Central memory CD8-positive, alpha-beta T cell (primary cell): ENCODE data around the gene MAGEA2B.
"Not testable (repeated sequence)": the region's sequence is repeated elsewhere in the genome, so short reads cannot be mapped to it uniquely, and the experiment has no call there.

Experiments
- ATAC-seq: fragments of 150-1000 bp; cut with Tn5 transposase; replicated peaks from 2 replicates; pipeline ENCODE4 v1.10.0; 2022; ENCODE audit warnings: mild to moderate bottlenecking, moderate FRiP score, moderate number of reproducible peaks; ENCODE audit not compliant: poor library complexity, severe bottlenecking; ENCODE audit errors: extremely low read depth
- DNase-seq, 2 donors: peaks; one replicate each; pipeline ENCODE4 v3.0.0; 2021; ENCODE audit warnings: low spot score in 2 of 2
- H3K27ac Mint-ChIP-seq: one replicate; pipeline ENCODE4 v1.8.0; 2022; ENCODE audit warnings: low read depth, mild to moderate bottlenecking, moderate library complexity, mixed read lengths
- H3K27me3 Mint-ChIP-seq: one replicate; pipeline ENCODE4 v1.8.0; 2022; ENCODE audit warnings: mixed read lengths
- H3K36me3 Mint-ChIP-seq: one replicate; pipeline ENCODE4 v1.8.0; 2022; ENCODE audit warnings: mild to moderate bottlenecking, moderate library complexity, mixed read lengths; ENCODE audit not compliant: insufficient read depth
- H3K4me1 Mint-ChIP-seq: one replicate; pipeline ENCODE4 v1.8.0; 2022; ENCODE audit warnings: mixed read lengths
- H3K4me3 Mint-ChIP-seq: one replicate; pipeline ENCODE4 v1.8.0; 2022; ENCODE audit warnings: mild to moderate bottlenecking, moderate library complexity, mixed read lengths
- H3K9me3 Mint-ChIP-seq: one replicate; pipeline ENCODE4 v1.8.0; 2022; ENCODE audit warnings: mixed read lengths

The MAGEA2B gene

GRCh38 chrX:152734143-152734858 is 19.9 kb downstream of the MAGEA2B start:
- not testable (repeated sequence) for H3K4me1 Mint-ChIP-seq, H3K27ac Mint-ChIP-seq, ATAC-seq, H3K27me3 Mint-ChIP-seq, H3K36me3 Mint-ChIP-seq, DNase-seq, H3K9me3 Mint-ChIP-seq, H3K4me3 Mint-ChIP-seq

GRCh38 chrX:152735101-152735500 is 20.7 kb downstream of the MAGEA2B start:
- H3K9me3 Mint-ChIP-seq: no peaks in the 10 kb centered on the region
- H3K4me3 Mint-ChIP-seq: no peak overlapping the region
- no peaks in the 10 kb centered on the region for H3K36me3 Mint-ChIP-seq
- ATAC-seq (no peak), DNase-seq (no peak)
- H3K27me3 Mint-ChIP-seq: no peaks in the 10 kb centered on the region
- H3K27ac Mint-ChIP-seq: no peak overlapping the region
- H3K4me1 Mint-ChIP-seq: no peaks in the 10 kb centered on the region

- H3K9me3 Mint-ChIP-seq: no peaks in the 10 kb centered on the region
- H3K36me3 Mint-ChIP-seq: no peaks in the 10 kb centered on the region
- H3K27ac Mint-ChIP-seq: no peak overlapping the region
- H3K4me3 Mint-ChIP-seq: no peak overlapping the region
- H3K27me3 Mint-ChIP-seq: no peaks in the 10 kb centered on the region
- no peaks in the 10 kb centered on the region for H3K4me1 Mint-ChIP-seq
- DNase-seq (no peak), ATAC-seq (no peak)
Observed at GRCh38 chrX:152735860-152736511, 21.6 kb downstream of the MAGEA2B start.

- H3K27ac Mint-ChIP-seq, H3K36me3 Mint-ChIP-seq, H3K4me1 Mint-ChIP-seq, H3K27me3 Mint-ChIP-seq, ATAC-seq, H3K9me3 Mint-ChIP-seq, DNase-seq, H3K4me3 Mint-ChIP-seq: not testable (repeated sequence)
Observed at GRCh38 chrX:152736528-152736927, 22.1 kb downstream of the MAGEA2B start.

- H3K4me3 Mint-ChIP-seq: no peak overlapping the region
- ATAC-seq: no peak
- no peak for DNase-seq
- H3K36me3 Mint-ChIP-seq: no peaks in the 10 kb centered on the region
- H3K9me3 Mint-ChIP-seq: no peaks in the 10 kb centered on the region
- no peaks in the 10 kb centered on the region for H3K27me3 Mint-ChIP-seq
- no peak overlapping the region for H3K27ac Mint-ChIP-seq
- H3K4me1 Mint-ChIP-seq: no peaks in the 10 kb centered on the region
Observed at GRCh38 chrX:152738560-152738959, 24.1 kb downstream of the MAGEA2B start.

GRCh38 chrX:152753686-152754650 is 39.5 kb downstream of the MAGEA2B start, which contains the start of gene MAGEA2:
Gene MAGEA2 (minus strand): TSS chrX:152753842. CDS start chrX:152751363, 2,479 bp downstream.
- ATAC-seq, DNase-seq, H3K4me1 Mint-ChIP-seq, H3K4me3 Mint-ChIP-seq, H3K27ac Mint-ChIP-seq, H3K27me3 Mint-ChIP-seq, H3K9me3 Mint-ChIP-seq, H3K36me3 Mint-ChIP-seq: not testable (repeated sequence)

GRCh38 chrX:152754871-152755270 is 40.4 kb downstream of the MAGEA2B start:
- DNase-seq, H3K4me1 Mint-ChIP-seq, H3K9me3 Mint-ChIP-seq, H3K27ac Mint-ChIP-seq, ATAC-seq, H3K27me3 Mint-ChIP-seq, H3K36me3 Mint-ChIP-seq, H3K4me3 Mint-ChIP-seq: not testable (repeated sequence)

GRCh38 chrX:152758918-152759317 is 44.5 kb downstream of the MAGEA2B start, which contains the start of gene CSAG3:
Gene CSAG3 (plus strand): TSS chrX:152759218.
- not testable (repeated sequence) for H3K27me3 Mint-ChIP-seq, H3K9me3 Mint-ChIP-seq, H3K27ac Mint-ChIP-seq, H3K4me1 Mint-ChIP-seq, H3K4me3 Mint-ChIP-seq, DNase-seq, ATAC-seq, H3K36me3 Mint-ChIP-seq

- H3K4me1 Mint-ChIP-seq, H3K4me3 Mint-ChIP-seq, H3K36me3 Mint-ChIP-seq, H3K27ac Mint-ChIP-seq, ATAC-seq, H3K27me3 Mint-ChIP-seq, DNase-seq, H3K9me3 Mint-ChIP-seq: not testable (repeated sequence)
Observed at GRCh38 chrX:152759544-152759943, 45.1 kb downstream of the MAGEA2B start.

- DNase-seq, H3K27me3 Mint-ChIP-seq, H3K27ac Mint-ChIP-seq, H3K4me3 Mint-ChIP-seq, ATAC-seq, H3K4me1 Mint-ChIP-seq, H3K36me3 Mint-ChIP-seq, H3K9me3 Mint-ChIP-seq: not testable (repeated sequence)
Observed at GRCh38 chrX:152761582-152761981, 47.2 kb downstream of the MAGEA2B start.

GRCh38 chrX:152766562-152766961 is 52.1 kb downstream of the MAGEA2B start:
- not testable (repeated sequence) for H3K36me3 Mint-ChIP-seq, H3K27ac Mint-ChIP-seq, H3K9me3 Mint-ChIP-seq, H3K27me3 Mint-ChIP-seq, DNase-seq, H3K4me3 Mint-ChIP-seq, ATAC-seq, H3K4me1 Mint-ChIP-seq
